Stimulated activated CD8-positive, alpha-beta memory T cell treated with anti-CD3 and anti-CD28 coated beads, Interleukin-2, amount 100 ng/mL, for 1 hour (primary cell): ENCODE data around the gene NFASC.
A peak's percentile ranks its signal among the peaks of the same experiment; 100 is the strongest.

Experiments used
- DNase-seq, 2 donors: peaks; one replicate each; pipeline ENCODE4 v3.0.0-alpha.2; 2020; ENCODE audit warnings: low read depth in 2 of 2

NFASC gene

GRCh38 chr1:204928671-204929486, 58.2 kb downstream of the NFASC start:
- DNase-seq: no peak

DNA sequence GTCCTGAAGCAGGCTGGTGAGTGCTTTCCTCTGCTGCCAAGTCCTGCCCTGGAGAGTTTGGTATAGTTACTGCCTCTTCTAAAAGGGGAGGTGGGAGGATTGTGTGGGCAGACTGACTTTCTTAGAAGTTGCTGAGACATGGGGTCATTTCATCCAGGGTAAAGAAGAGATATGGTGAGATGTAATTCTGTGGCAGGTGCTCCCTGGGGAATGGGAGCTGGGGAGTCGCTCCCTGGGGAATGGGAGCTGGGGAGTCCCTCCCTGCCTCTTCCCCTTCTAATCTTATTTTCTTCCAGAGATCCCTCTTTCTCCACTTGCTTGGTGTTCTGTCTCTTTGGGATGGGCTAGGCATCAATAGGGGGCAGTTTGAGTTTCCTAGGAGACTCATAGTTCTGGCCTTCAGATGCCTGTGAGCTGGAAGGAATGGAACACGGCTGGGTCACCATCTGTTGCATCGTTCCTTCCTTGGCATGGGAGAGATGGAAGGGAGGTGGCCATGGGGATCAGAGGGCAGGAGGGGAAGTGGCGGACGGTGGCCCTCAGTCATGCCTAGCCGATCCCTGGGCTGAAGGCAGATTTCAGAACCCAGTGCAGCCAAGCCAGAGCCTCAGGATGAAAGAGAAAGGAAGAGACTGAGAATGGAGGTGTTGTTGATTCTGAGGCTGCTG, 59.0 kb downstream of the NFASC start:
- DNase-seq: no peak

DNA sequence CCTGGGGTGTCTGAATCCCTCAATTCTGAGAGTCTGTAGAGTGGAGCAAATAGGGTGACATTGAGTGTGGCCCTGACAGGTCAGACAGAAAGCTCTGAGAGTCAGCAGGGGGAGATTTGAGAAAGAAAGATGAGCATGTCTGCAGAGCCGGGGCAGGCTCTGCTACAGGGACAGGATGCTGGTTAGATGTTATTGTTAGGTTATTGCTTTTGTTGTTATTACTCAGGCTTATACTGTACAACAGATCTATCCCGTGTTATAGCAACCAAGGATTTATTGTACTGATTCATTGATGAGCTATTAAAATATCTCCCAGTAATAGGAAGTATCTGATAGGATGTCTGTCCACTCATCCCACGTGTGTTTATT, 59.5 kb downstream of the NFASC start:
- DNase-seq: no peak

GRCh38 chr1:204931313-204931712, 60.7 kb downstream of the NFASC start:
- DNase-seq: no peak

DNA sequence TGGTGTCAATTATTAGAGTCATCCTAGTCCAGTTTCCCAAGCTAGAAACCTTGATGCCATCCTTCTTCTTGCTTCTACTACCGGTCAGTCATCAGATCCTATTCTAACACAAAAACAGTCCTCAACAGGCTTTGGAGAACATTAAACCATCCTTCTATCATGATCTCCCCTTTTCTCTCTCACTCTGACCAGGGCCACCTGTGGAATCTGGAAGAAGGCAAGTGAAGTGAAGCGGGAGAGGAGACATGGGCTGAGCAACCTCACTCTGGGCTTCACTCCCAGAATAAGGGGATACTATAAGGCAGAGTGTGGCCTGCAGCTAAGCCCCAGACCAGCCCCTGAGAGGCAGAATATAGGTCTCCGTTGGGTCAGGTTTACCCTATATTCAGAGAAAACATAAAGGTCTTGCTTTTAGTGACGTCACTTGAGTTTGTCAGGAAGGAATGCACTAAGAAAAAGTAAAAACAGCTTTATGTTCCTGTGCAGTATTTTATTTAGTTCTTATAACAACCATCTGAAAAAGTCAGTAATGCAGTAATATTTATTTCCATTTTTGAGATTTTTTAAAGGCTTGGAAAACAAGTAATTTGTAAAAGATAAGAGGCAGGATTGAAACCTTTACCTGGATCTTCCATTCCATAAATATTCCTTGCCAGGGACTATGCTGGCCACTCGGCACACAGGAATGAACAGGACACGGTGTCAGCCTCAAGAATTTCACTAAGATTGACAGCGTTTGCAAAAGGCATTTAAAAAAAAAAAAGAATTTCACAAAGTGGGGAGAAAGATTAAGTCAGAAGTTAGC, 61.3 kb downstream of the NFASC start:
- DNase-seq: no peak

- no peak for DNase-seq
These were observed 61.9 kb downstream of the NFASC start for GRCh38 chr1:204932573-204932909.

GRCh38 chr1:204935155-204935554, 64.5 kb downstream of the NFASC start:
- no peak for DNase-seq

GRCh38 chr1:204936765-204937164, 66.1 kb downstream of the NFASC start:
- DNase-seq: no peak

- no peak for DNase-seq
These were observed 67.2 kb downstream of the NFASC start for GRCh38 chr1:204937901-204938300.

GRCh38 chr1:204940591-204940990, 69.9 kb downstream of the NFASC start:
- no peak for DNase-seq

GRCh38 chr1:204941421-204942338, 71.0 kb downstream of the NFASC start:
- DNase-seq: peak; percentile 1 to 3

DNA sequence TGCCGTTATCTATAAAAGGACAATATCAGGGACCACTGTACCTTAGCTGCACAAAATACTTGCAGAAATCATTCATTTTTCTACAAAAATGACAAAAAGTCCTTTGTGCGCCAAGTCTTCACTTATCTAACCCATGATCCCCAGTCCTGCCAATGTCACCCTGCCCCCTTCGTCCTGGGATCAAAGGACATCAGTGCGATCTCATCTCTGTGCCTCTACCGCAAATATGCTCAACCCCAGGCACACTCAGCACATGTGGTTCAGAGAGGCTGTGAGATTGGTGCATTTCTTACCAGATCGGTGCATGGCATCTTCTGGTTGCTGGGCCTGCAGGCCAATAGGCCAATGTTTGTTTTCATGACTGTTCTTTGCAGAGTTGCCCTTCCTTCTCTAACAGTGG, 72.8 kb downstream of the NFASC start:
- DNase-seq: no peak

DNA sequence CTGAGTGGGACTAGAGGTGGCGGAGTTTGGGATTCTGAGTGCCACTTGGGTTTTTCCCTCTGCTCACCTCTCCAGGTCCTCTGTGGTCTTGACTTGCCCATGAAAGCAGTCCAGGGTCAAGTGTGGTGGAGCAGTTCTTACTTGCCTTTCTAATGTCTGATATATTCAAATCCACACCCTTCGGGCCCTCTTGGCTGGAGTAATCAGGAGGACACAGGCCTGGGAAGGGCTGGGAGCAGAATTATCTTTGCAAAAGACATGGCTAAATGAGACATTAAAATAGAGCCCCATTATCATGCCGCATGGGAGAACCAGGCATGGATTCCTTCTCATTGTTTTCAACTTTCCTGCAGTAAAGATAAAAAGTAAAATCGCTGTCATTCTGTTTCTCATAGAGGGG, 74.0 kb downstream of the NFASC start:
- no peak for DNase-seq

DNA sequence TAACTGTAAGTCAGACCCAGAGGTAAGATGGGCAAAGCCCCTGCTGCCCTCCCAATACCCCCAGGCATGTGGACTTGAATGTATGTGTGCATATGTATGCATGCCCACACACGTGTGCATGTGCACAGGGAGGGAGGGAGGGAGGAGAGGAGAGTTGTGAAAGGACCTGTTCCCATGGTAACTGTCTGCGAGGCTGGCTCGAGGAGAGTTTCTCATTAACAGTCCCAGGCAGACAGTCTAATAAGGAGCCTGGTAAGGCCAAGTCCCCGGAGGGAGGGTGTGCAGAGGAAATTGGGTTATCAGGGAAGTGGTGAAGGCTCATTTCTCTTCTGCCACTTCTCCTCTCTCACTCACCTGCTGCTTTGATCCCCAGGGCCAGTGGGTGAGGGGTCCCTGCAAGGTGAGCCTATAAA, 74.9 kb downstream of the NFASC start:
- DNase-seq: no peak

- no peak for DNase-seq
These were observed 76.0 kb downstream of the NFASC start for GRCh38 chr1:204946640-204947039.

DNA sequence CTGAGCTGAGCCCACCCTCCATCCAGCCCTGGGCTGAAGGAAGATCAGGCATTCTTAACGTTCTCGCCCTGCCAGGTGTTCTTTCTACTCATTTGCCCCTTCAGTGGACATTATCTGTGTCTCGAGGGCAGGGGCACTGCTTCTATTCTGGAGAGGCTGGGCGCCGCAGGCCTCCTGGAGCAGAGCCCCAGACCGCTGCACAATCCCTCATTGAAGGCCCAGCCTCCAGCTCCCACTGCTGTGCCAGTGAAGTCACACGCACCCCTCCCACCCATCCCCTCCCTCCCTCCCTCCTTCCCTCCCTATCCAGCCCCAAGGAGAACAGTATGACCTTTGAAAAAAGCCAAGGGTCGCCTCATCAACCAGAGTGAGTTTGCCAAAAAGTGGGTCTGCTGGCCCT, 76.7 kb downstream of the NFASC start:
- DNase-seq: no peak

DNA sequence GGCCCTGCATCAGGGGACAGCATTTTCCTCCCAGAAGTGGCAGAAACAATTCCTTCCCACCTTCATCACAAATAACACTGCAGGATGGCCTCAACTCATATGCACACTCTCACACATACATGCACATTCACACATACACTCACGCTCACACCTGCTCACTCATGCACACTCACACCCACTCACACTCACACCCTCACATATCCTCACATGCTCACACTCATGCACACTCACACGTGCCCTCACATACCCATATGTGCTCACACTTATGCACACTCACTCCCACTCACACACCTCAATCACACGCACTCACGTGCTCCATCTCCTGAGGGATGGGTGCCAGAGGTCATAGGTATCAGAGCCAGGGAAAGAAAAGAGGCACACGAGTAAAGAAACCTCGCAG, 77.1 kb downstream of the NFASC start:
- DNase-seq: no peak

- DNase-seq: no peak
These were observed 79.8 kb downstream of the NFASC start for GRCh38 chr1:204950353-204951001.

DNA sequence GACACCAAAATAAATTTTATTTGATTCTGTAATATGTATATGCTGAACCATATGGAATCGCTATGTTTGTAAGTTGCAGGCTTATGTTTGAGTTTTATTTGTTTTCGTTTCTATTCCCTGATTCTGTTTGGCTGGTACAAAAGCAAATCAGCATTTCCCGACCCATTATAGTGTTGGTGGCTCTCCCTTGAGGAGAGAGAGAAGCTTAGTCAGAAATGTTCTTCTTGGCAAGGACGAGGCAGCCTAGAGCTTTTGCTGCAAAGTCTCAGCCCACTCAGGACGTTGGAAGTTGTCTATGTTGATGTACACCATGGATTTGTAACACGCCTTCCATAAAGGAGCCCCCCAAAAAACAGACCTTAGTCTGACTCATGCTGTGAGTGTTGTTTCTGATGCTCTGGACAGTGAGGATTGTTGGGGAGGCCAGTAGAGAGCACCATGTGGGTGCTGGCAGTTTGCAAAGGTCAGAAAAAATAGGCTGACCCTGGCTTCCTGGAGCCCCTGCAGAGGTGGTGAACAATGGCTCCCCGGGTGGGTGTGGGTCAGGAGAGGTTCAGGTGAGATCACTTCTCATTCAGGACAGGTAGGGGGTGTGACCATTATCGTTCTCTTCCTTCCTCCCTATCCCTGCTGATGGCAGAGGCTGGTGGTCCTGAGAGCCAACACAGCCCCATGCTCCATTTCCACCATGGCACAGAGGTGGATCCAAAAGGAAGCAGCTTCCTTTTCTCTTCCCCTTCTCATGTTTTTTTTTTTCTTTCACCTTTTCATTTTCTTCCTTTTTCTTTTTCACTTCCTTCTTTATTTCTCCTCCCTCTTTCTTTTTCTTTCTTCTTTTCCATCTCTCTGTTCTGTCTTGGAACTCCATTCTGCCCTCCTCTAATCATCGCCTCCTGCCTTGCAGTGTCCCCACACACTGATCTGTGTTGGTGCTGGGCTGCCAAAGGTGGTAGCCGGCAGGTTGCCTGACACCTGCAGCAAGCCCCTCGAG, 88.0 kb downstream of the NFASC start:
- DNase-seq: no peak

DNA sequence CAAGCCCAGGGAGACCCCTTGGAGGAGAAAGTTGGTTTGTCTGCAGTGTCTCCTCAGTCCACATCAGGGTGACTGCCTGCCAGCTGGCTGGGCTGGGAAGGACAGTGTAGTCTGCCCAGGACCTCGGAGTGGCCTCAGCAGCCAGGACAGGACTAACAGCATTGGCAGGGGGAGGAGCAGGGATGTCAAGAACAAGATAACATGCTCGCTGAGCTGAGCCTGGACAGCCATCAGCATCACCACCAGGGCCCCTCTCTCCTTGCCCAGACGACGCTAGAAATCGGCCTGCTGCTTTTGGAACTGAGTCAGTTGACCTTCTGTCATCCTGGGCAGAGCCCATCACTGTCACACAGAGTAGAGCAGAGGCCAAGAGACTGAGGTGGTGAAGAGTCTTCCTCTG, 88.7 kb downstream of the NFASC start:
- no peak for DNase-seq
